H9 (cell line): ENCODE data around the gene PHYHIPL. TPM values are rescaled to one million over a fixed set of nuclear protein-coding genes. Genes with fewer than 3 reads are reported as not detected.
"Not testable (repeated sequence)": the region's sequence is repeated elsewhere in the genome, so short reads cannot be mapped to it uniquely, and the experiment has no call there.

Source experiments
- DNase-seq: peaks from one replicate; pipeline ENCODE4 v3.0.0-alpha.2; 2017
- H2AFZ ChIP-seq: one replicate; pipeline ENCODE4 v1.6.1; 2013; ENCODE audit warnings: mild to moderate bottlenecking, low read length, control low read depth, moderate library complexity
- H2AK5ac ChIP-seq: 2 replicates; pipeline ENCODE4 v1.6.1; 2013; ENCODE audit warnings: low read length, control low read depth, mixed read lengths; ENCODE audit not compliant: insufficient read length
- H2BK120ac ChIP-seq: one replicate; pipeline ENCODE4 v1.6.1; 2013; ENCODE audit warnings: low read depth, mild to moderate bottlenecking, low read length, control low read depth, inconsistent platforms; ENCODE audit not compliant: poor library complexity, severe bottlenecking
- H2BK12ac ChIP-seq: 2 replicates; pipeline ENCODE4 v1.6.1; 2013; ENCODE audit warnings: low read length, control low read depth, mixed read lengths, low read depth; ENCODE audit not compliant: insufficient read length
- H2BK15ac ChIP-seq: 2 replicates; pipeline ENCODE4 v1.6.1; 2013; ENCODE audit warnings: low read depth, low read length, control low read depth
- H2BK20ac ChIP-seq: one replicate; pipeline ENCODE4 v1.6.1; 2013; ENCODE audit warnings: low read depth, mild to moderate bottlenecking, low read length, control low read depth, inconsistent platforms; ENCODE audit not compliant: poor library complexity, severe bottlenecking
- H2BK5ac ChIP-seq: 2 replicates; pipeline ENCODE4 v1.6.1; 2013; ENCODE audit warnings: low read length, control low read depth, mixed read lengths; ENCODE audit not compliant: insufficient read length
- H3K14ac ChIP-seq: 2 replicates; pipeline ENCODE4 v1.6.1; 2013; ENCODE audit warnings: low read length, control low read depth; ENCODE audit not compliant: insufficient read depth
- H3K18ac ChIP-seq: 2 replicates; pipeline ENCODE4 v1.6.1; 2013; ENCODE audit warnings: low read depth, mild to moderate bottlenecking, mixed read lengths, low read length, control low read depth; ENCODE audit not compliant: insufficient read length
- H3K23ac ChIP-seq: 2 replicates; pipeline ENCODE4 v1.6.1; 2013; ENCODE audit warnings: low read length, control low read depth, mixed read lengths, low read depth; ENCODE audit not compliant: insufficient read length
- H3K23me2 ChIP-seq: 2 replicates; pipeline ENCODE4 v1.6.1; 2013; ENCODE audit warnings: low read depth, mild to moderate bottlenecking, mixed read lengths, low read length, control low read depth; ENCODE audit not compliant: insufficient read length, poor library complexity, severe bottlenecking
- H3K27ac ChIP-seq: 2 replicates; pipeline ENCODE4 v1.5.1; 2013; ENCODE audit warnings: low read length, control low read depth, mixed read lengths, low read depth; ENCODE audit not compliant: insufficient read length
- H3K27me3 ChIP-seq: 2 replicates; pipeline ENCODE4 v1.6.1; 2013; ENCODE audit warnings: low read length, control low read depth, inconsistent platforms; ENCODE audit not compliant: insufficient read depth
- H3K4ac ChIP-seq: 2 replicates; pipeline ENCODE4 v1.6.1; 2013; ENCODE audit warnings: low read depth, mild to moderate bottlenecking, control low read depth, inconsistent platforms, low read length, moderate library complexity
- H3K4me1 ChIP-seq: 2 replicates; pipeline ENCODE4 v1.6.1; 2013; ENCODE audit warnings: low read length, control low read depth, inconsistent platforms; ENCODE audit not compliant: insufficient read depth
- H3K4me2 ChIP-seq: 2 replicates; pipeline ENCODE4 v1.6.1; 2013; ENCODE audit warnings: low read length, control low read depth, mixed read lengths; ENCODE audit not compliant: insufficient read length, insufficient read depth
- H3K56ac ChIP-seq: 2 replicates; pipeline ENCODE4 v1.6.1; 2013; ENCODE audit warnings: low read depth, mild to moderate bottlenecking, mixed read lengths, low read length, control low read depth; ENCODE audit not compliant: insufficient read length
- H3K79me1 ChIP-seq: 2 replicates; pipeline ENCODE4 v1.6.1; 2013; ENCODE audit warnings: low read depth, mild to moderate bottlenecking, moderate library complexity, low read length, control low read depth, inconsistent platforms; ENCODE audit not compliant: insufficient read depth, poor library complexity, severe bottlenecking
- H3K79me2 ChIP-seq: 2 replicates; pipeline ENCODE4 v1.6.1; 2013; ENCODE audit warnings: low read length, control low read depth, inconsistent platforms; ENCODE audit not compliant: insufficient read depth
- H3K9ac ChIP-seq: 2 replicates; pipeline ENCODE4 v1.6.1; 2013; ENCODE audit warnings: low read length, control low read depth, mixed read lengths; ENCODE audit not compliant: insufficient read length; ENCODE audit errors: extremely low read depth
- H3K9me3 ChIP-seq: one replicate; pipeline ENCODE4 v1.6.1; 2013; ENCODE audit warnings: low read depth, low read length, inconsistent platforms; ENCODE audit not compliant: control insufficient read depth
- H3T11ph ChIP-seq: one replicate; pipeline ENCODE4 v1.6.1; 2013; ENCODE audit warnings: mild to moderate bottlenecking, low read length, control low read depth, inconsistent platforms
- H4K20me1 ChIP-seq: one replicate; pipeline ENCODE4 v1.6.1; 2013; ENCODE audit not compliant: control insufficient read depth, insufficient read length, insufficient read depth
- H4K5ac ChIP-seq: 2 replicates; pipeline ENCODE4 v1.6.1; 2013; ENCODE audit warnings: low read depth, mild to moderate bottlenecking, mixed read lengths, low read length, control low read depth; ENCODE audit not compliant: insufficient read length
- H4K8ac ChIP-seq: replicated peaks from 2 replicates; pipeline ENCODE4 v1.6.1; 2013; ENCODE audit warnings: low read length, control low read depth, mixed read lengths, low read depth; ENCODE audit not compliant: insufficient read length
- H4K91ac ChIP-seq: 2 replicates; pipeline ENCODE4 v1.6.1; 2013; ENCODE audit warnings: low read depth, mild to moderate bottlenecking, moderate library complexity, mixed read lengths, low read length, control low read depth; ENCODE audit not compliant: insufficient read length
- H3K27ac Mint-ChIP-seq, 3 experiments: 2 replicates in 2 of 3; 3 replicates in 1 of 3; pipeline ENCODE4 v1.8.0; 2020 to 2021; ENCODE audit warnings: mixed read lengths in 3 of 3, mild to moderate bottlenecking in 1 of 3, moderate library complexity in 1 of 3
- H3K27me3 Mint-ChIP-seq: 2 replicates; pipeline ENCODE4 v1.8.0; 2021; ENCODE audit warnings: low read depth, mild to moderate bottlenecking, moderate library complexity, mixed read lengths
- H3K36me3 Mint-ChIP-seq, 3 experiments: 2 replicates in 2 of 3; 3 replicates in 1 of 3; pipeline ENCODE4 v1.8.0; 2020 to 2021; ENCODE audit warnings: low read depth in 3 of 3, mixed read lengths in 3 of 3; ENCODE audit not compliant: insufficient read depth in 1 of 3
- H3K4me1 Mint-ChIP-seq, 2 experiments: 2 replicates each; pipeline ENCODE4 v1.8.0; 2020; ENCODE audit warnings: mixed read lengths in 2 of 2
- H3K4me3 Mint-ChIP-seq, 2 experiments: 2 replicates in 1 of 2; 3 replicates in 1 of 2; pipeline ENCODE4 v1.8.0; 2020 to 2021; ENCODE audit warnings: mild to moderate bottlenecking in 2 of 2, mixed read lengths in 2 of 2, moderate library complexity in 1 of 2
- H3K9me3 Mint-ChIP-seq, 2 experiments: 2 replicates in 1 of 2; 3 replicates in 1 of 2; pipeline ENCODE4 v1.8.0; 2020; ENCODE audit warnings: mild to moderate bottlenecking in 2 of 2, mixed read lengths in 2 of 2, moderate library complexity in 1 of 2
- WGBS: extraction: QIAGEN DNeasy Blood & Tissue Kit; methylation state at CpG from one replicate; pipeline ENCODE4 v1.1.7; 2013; ENCODE audit warnings: missing lambda C conversion rate, low lambda C conversion rate, mixed read lengths; ENCODE audit not compliant: insufficient read length; ENCODE audit errors: extremely low coverage; 5-methylcytosine and 5-hydroxymethylcytosine counted together
- total RNA-seq: library from RNA; stranded (reverse); gene quantifications from 2 replicates; pipeline ENCODE4 v1.2.1, GENCODE V29; 2021
- TF ChIP-seq, protein P1 (sequence below): fragments of 200-600 bp; sonication (generic); conservative IDR thresholded peaks from 3 replicates; pipeline ENCODE4 v1.8.0; 2021; ENCODE audit warnings: antibody characterized with exemption, mild to moderate bottlenecking

Gene PHYHIPL
- total RNA-seq, 1 experiment from 2014 or later, result 0.44 TPM

DNA sequence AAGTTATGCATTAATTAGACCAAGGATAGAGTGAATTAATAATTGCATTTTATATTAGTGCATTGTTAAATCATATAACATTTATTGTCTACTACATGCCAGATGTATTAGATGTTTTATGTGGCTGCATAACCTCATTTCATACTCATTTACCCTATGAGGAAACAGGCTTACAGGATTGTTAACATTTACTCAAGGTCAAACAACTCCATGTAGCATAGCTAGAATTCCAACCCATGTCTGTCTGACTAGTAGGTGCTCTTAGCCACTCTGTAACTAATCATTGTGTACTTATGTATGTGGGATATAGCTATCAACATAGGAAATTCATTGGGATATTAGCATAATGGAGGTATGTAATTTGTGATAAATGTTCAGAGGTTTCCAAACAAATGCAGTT lies 46.3 kb downstream of the PHYHIPL start:
- Histone ChIP-seq H3K14ac (no peak overlapping the region), H4K20me1 (no peaks in the 10 kb centered on the region), H3K79me2 (no peaks in the 10 kb centered on the region), H3K23me2 (no peaks in the 10 kb centered on the region), H2BK5ac (no peak overlapping the region), H3K27me3 (no peaks in the 10 kb centered on the region), H4K5ac (no peak overlapping the region), H4K91ac (no peak overlapping the region), H3T11ph (no peak overlapping the region), H3K4me1 (no peaks in the 10 kb centered on the region; the same call in 1 of the 2 replicates), H2AFZ (no peak overlapping the region), H3K27ac (no peak overlapping the region), H4K8ac (no peak overlapping the region), H3K9me3 (no peaks in the 10 kb centered on the region), H2BK15ac (no peak overlapping the region), H2AK5ac (no peak overlapping the region), H3K4me2 (no peak overlapping the region), H3K56ac (no peak overlapping the region), H2BK20ac (no peak overlapping the region), H3K23ac (no peak overlapping the region), H3K4ac (no peak overlapping the region), H2BK12ac (no peak overlapping the region), H2BK120ac (no peak overlapping the region), H3K79me1 (no peaks in the 10 kb centered on the region), H3K9ac (no peak overlapping the region), H3K18ac (no peak overlapping the region)
- no peaks in the 10 kb centered on the region for H3K9me3 Mint-ChIP-seq
- H3K4me1 Mint-ChIP-seq, result peaks cover 10 to 11% of the 10 kb centered on the region in 2 experiments
- TF ChIP-seq, protein P1, sequence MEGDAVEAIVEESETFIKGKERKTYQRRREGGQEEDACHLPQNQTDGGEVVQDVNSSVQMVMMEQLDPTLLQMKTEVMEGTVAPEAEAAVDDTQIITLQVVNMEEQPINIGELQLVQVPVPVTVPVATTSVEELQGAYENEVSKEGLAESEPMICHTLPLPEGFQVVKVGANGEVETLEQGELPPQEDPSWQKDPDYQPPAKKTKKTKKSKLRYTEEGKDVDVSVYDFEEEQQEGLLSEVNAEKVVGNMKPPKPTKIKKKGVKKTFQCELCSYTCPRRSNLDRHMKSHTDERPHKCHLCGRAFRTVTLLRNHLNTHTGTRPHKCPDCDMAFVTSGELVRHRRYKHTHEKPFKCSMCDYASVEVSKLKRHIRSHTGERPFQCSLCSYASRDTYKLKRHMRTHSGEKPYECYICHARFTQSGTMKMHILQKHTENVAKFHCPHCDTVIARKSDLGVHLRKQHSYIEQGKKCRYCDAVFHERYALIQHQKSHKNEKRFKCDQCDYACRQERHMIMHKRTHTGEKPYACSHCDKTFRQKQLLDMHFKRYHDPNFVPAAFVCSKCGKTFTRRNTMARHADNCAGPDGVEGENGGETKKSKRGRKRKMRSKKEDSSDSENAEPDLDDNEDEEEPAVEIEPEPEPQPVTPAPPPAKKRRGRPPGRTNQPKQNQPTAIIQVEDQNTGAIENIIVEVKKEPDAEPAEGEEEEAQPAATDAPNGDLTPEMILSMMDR, result no peak
- no peaks in the 10 kb centered on the region for H3K27me3 Mint-ChIP-seq
- no peak overlapping the region for H3K4me3 Mint-ChIP-seq
- H3K36me3 Mint-ChIP-seq, result no peaks in the 10 kb centered on the region; a peak in 1 of 7 replicates
- H3K27ac Mint-ChIP-seq, result no peak overlapping the region
- no peak for DNase-seq

DNA sequence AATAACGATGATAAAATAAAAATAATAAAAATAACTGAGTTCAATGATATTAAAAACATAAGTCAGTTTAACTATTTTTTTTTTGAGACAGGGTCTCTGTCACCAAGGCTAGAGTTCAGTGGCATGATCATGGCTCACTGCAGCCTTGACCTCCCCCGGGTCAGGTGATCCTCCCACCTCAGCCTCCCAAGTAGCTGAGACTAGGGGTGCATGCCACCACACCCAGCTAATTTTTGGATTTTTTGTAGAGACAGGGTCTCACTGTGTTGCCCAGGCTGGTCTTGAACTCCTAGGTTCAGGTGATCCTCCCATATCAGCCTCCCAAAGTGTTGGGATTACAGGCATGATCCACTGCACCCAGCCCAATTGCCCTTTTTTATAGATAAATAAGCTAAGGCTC lies 47.2 kb downstream of the PHYHIPL start:
- no CpG with 5 or more reads among the region's 2 CpGs for WGBS
- not testable (repeated sequence) for DNase-seq, H3K27ac ChIP-seq, H4K91ac ChIP-seq, H3K4me3 Mint-ChIP-seq, H3K79me2 ChIP-seq, H2AK5ac ChIP-seq, H3K4ac ChIP-seq, H3K79me1 ChIP-seq, H4K20me1 ChIP-seq, H3K56ac ChIP-seq, H3K14ac ChIP-seq, H3K9ac ChIP-seq, H3K27me3 ChIP-seq, H4K5ac ChIP-seq, H3K9me3 Mint-ChIP-seq, H3T11ph ChIP-seq, H3K4me1 ChIP-seq, H3K4me2 ChIP-seq, H3K27me3 Mint-ChIP-seq, H2BK12ac ChIP-seq, H4K8ac ChIP-seq, H3K23ac ChIP-seq, H2BK5ac ChIP-seq, H3K23me2 ChIP-seq, H2BK20ac ChIP-seq, H3K36me3 Mint-ChIP-seq, H3K9me3 ChIP-seq, H2AFZ ChIP-seq, H3K18ac ChIP-seq, H3K27ac Mint-ChIP-seq, H2BK15ac ChIP-seq, H2BK120ac ChIP-seq
- H3K4me1 Mint-ChIP-seq, result peaks cover 10 to 11% of the 10 kb centered on the region in 2 experiments
